Measurements from ENCODE around the gene RAX2. TPM values are rescaled to one million over a fixed set of nuclear protein-coding genes. Genes with fewer than 3 reads are reported as not detected.

The RAX2 gene
- total and polyA plus RNA-seq, 9 of the 15 experiments (the other 6 are each of a cell fraction or from before 2014, with no cell fraction given), result not detected

- intact Hi-C loops (cut with micrococcal nuclease) (no loop called here), in situ Hi-C loops (cut with MboI) (no loop called here)
- Histone ChIP-seq H3K9me1 (ENCODE audit: control insufficient read depth, insufficient read depth, low read length) (no peaks in the 10 kb centered on the region), H3K4me2 (ENCODE audit: insufficient read depth, low read length) (no peak overlapping the region), H3K4me1 (replicated peaks in 1 of 2; ENCODE audit: control insufficient read depth in 2 of 2, insufficient read depth in 2 of 2, low read length in 2 of 2) (peaks cover 0 to 59% of the 10 kb centered on the region in 2 experiments), H3K4me3 (no peak overlapping the region), H3K36me3 (ENCODE audit: control insufficient read depth, insufficient read depth, low read length) (no peaks in the 10 kb centered on the region), H3K27me3 (ENCODE audit: control insufficient read depth in 2 of 2, insufficient read depth in 2 of 2, low read length in 2 of 2) (no peaks in the 10 kb centered on the region; a peak in 1 of 5 replicates), H3K9ac (ENCODE audit: insufficient read depth in 1 of 2, low read depth in 2 of 2, low read length in 2 of 2) (peak overlapping the region in 1 of 2 experiments; percentile 58; a peak in 2 of 4 replicates), H3K79me2 (ENCODE audit: control insufficient read depth, insufficient read depth, low read length) (no peaks in the 10 kb centered on the region), H2AFZ (ENCODE audit: low read depth, low read length) (no peak overlapping the region; the same call in 1 of the 2 replicates), H4K20me1 (replicated peaks; ENCODE audit: control insufficient read depth, insufficient read depth, low read length) (no peaks in the 10 kb centered on the region), H3K9me3 (replicated peaks; ENCODE audit: control insufficient read depth, insufficient read depth, low read depth, low read length) (peaks cover 7% of the 10 kb centered on the region), H3K27ac (ENCODE audit: extremely low read depth, low read depth, low read length) (no peak overlapping the region)
- TF ChIP-seq, protein P1, sequence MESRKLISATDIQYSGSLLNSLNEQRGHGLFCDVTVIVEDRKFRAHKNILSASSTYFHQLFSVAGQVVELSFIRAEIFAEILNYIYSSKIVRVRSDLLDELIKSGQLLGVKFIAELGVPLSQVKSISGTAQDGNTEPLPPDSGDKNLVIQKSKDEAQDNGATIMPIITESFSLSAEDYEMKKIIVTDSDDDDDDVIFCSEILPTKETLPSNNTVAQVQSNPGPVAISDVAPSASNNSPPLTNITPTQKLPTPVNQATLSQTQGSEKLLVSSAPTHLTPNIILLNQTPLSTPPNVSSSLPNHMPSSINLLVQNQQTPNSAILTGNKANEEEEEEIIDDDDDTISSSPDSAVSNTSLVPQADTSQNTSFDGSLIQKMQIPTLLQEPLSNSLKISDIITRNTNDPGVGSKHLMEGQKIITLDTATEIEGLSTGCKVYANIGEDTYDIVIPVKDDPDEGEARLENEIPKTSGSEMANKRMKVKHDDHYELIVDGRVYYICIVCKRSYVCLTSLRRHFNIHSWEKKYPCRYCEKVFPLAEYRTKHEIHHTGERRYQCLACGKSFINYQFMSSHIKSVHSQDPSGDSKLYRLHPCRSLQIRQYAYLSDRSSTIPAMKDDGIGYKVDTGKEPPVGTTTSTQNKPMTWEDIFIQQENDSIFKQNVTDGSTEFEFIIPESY (CRISPR knock-in tag; IDR thresholded peaks at IDR 0.05), result peak; percentile 43; the same call in 1 of the 2 replicates
- peak in 1 of 2 experiments; percentile 16 for TF ChIP-seq E2F6 (IDR thresholded peaks at IDR 0.05; ENCODE audit: borderline replicate concordance in 1 of 2, extremely low read depth in 1 of 2, insufficient read depth in 1 of 2, insufficient read length in 1 of 2, low read depth in 1 of 2, low read length in 1 of 2, poor library complexity in 1 of 2, severe bottlenecking in 1 of 2)
- no peak for TF ChIP-seq GTF2F1 (IDR thresholded peaks at IDR 0.05; ENCODE audit: low read depth, low read length)
- TF ChIP-seq, protein P2, sequence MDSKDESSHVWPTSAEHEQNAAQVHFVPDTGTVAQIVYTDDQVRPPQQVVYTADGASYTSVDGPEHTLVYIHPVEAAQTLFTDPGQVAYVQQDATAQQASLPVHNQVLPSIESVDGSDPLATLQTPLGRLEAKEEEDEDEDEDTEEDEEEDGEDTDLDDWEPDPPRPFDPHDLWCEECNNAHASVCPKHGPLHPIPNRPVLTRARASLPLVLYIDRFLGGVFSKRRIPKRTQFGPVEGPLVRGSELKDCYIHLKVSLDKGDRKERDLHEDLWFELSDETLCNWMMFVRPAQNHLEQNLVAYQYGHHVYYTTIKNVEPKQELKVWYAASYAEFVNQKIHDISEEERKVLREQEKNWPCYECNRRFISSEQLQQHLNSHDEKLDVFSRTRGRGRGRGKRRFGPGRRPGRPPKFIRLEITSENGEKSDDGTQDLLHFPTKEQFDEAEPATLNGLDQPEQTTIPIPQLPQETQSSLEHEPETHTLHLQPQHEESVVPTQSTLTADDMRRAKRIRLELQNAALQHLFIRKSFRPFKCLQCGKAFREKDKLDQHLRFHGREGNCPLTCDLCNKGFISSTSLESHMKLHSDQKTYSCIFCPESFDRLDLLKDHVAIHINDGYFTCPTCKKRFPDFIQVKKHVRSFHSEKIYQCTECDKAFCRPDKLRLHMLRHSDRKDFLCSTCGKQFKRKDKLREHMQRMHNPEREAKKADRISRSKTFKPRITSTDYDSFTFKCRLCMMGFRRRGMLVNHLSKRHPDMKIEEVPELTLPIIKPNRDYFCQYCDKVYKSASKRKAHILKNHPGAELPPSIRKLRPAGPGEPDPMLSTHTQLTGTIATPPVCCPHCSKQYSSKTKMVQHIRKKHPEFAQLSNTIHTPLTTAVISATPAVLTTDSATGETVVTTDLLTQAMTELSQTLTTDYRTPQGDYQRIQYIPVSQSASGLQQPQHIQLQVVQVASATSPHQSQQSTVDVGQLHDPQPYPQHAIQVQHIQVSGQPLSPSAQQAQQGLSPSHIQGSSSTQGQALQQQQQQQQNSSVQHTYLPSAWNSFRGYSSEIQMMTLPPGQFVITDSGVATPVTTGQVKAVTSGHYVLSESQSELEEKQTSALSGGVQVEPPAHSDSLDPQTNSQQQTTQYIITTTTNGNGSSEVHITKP (IDR thresholded peaks at IDR 0.05; ENCODE audit: partially characterized antibody), result peak; percentile 45
- FAIRE-seq (no peak), ATAC-seq (no peak), DNase-seq (ENCODE audit: extremely low read depth in 1 of 4, low spot score in 3 of 4) (no peak)
- CTCF ChIA-PET (ENCODE audit: low intra/inter-chr PET ratio), result no interaction called here
- POLR2A ChIA-PET, result no interaction called here
- BruUV-seq (replicated peaks), result no TSS peak
- 78% methylated on average over 17 of the region's 26 CpGs for WGBS (ENCODE audit: insufficient coverage, low coverage, missing lambda C conversion rate)
Observed at GRCh38 chr19:3809881-3810707, 38.1 kb upstream of the RAX2 start.

Measured in K562 (cell line).